ENCODE measurements around the gene FAR1. TPM values are rescaled to one million over a fixed set of nuclear protein-coding genes. Genes with fewer than 3 reads are reported as not detected.
A peak's percentile ranks its signal among the peaks of the same experiment; 100 is the strongest.

FAR1 gene
- total and polyA plus RNA-seq, 2 of the 4 experiments (the other 2 are of a cell fraction), result 35.3 to 119 TPM

DNA sequence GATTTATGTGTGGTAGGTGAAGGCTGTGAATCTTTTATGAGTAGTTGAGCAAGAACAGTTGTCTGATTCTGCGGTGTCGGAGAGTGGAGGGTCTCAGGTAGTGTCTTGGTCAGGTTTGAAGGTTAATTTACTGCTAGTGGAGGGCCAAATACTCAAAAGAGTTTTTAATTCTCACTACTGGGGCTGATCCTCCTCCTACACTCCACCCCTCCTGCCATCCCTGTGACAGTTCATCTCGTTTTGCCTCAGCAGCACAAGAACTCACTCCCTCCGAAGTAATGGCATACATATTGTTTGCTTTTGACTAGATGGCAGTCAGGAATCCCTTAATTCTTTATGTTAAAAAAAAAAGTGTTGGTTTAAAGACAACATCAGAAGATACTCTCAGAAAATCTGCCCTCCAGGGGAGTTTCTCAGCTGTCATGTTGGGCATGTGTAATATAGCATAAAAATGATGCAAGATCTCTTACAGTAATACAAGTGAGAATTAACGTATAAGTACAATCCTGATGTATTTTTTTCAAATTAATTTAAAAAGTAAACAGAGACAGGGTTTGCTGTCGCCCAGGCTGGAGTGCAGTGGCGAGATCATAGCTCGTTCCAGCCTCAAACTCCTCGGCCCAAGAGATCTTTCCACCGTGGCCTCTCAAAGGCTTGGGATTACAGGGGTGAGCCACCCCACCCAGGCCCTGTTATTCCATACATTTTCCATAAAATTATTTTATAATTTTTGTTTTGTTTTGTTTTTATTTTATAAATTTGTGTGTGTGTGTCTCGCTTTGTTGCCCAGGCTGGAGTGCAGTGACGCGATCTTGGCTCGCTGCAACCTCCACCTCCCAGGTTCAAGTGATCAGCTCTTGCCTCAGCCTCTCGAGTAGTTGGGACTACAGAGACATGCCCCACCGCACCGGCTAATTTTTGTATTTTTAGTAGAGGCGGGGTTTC is 1.3 kb downstream of the FAR1 start:
- Histone ChIP-seq H4K5ac (ENCODE audit: low read depth, low read length) (no peak overlapping the region), H2BK5ac (ENCODE audit: low read depth, low read length, poor library complexity, severe bottlenecking) (no peak overlapping the region), H3K23ac (ENCODE audit: low read depth, low read length) (peak overlapping the region; percentile 65), H3K27ac (ENCODE audit: insufficient read depth, low read length) (peak overlapping the region; percentile 52), H2BK120ac (ENCODE audit: low read depth, low read length) (no peak overlapping the region), H2BK20ac (ENCODE audit: low read depth, low read length) (no peak overlapping the region), H2BK15ac (ENCODE audit: low read depth, low read length) (no peak overlapping the region), H4K20me1 (ENCODE audit: insufficient read depth, low read length) (peaks cover 24% of the 10 kb centered on the region; the same call in 1 of the 2 replicates), H3K56ac (ENCODE audit: extremely low read depth, insufficient read depth, low read length) (peak overlapping the region; percentile 25), H2AK5ac (ENCODE audit: low read depth, low read length) (no peak overlapping the region; the same call in 1 of the 2 replicates), H3K9me3 (ENCODE audit: control insufficient read depth, insufficient read depth, low read length) (no peaks in the 10 kb centered on the region), H4K91ac (ENCODE audit: insufficient read depth, low read depth, low read length) (no peak overlapping the region), H3K4me3 (ENCODE audit: insufficient read depth, low read depth, low read length) (peak overlapping the region; percentile 59), H3K14ac (replicated peaks; ENCODE audit: low read depth, low read length) (peak overlapping the region; percentile 50), H3K9ac (ENCODE audit: low read depth, low read length) (peak overlapping the region; percentile 85), H3K79me1 (ENCODE audit: low read depth in 1 of 2, low read length in 2 of 2) (peaks cover 6 to 26% of the 10 kb centered on the region in 2 experiments; a peak in 2 of 4 replicates), H3K4me1 (ENCODE audit: control insufficient read depth, insufficient read depth, low read length) (no peaks in the 10 kb centered on the region), H3K18ac (ENCODE audit: low read depth, low read length) (no peak overlapping the region), H3K36me3 (ENCODE audit: control insufficient read depth, insufficient read depth, low read length) (no peaks in the 10 kb centered on the region), H3K27me3 (ENCODE audit: control insufficient read depth, insufficient read depth, low read length) (no peaks in the 10 kb centered on the region), H4K8ac (ENCODE audit: low read depth in 2 of 2, low read length in 2 of 2) (no peak overlapping the region), H2AFZ (replicated peaks; ENCODE audit: low read length, poor library complexity) (peak overlapping the region; percentile 96), H3K4ac (ENCODE audit: low read depth, low read length) (peak overlapping the region; percentile 62), H3K4me2 (ENCODE audit: low read depth, low read length) (peak overlapping the region; percentile 93), H3K9me1 (ENCODE audit: insufficient read depth, low read length) (0 out of 2 replicates have a peak, but pooled peaks cover 2% of the 10 kb centered on the region), H2AK9ac (replicated peaks; ENCODE audit: low read depth, low read length, poor library complexity) (peak overlapping the region; percentile 84)
- ChIA-PET POLR2A (ENCODE audit: unreplicated experiment) (no interaction called here), CTCF (interaction anchor here (0.6 kb wide), 1 partner anchor 197 kb away, joined by 4 read pairs; no protein-coding TSS in a partner anchor)
- TF ChIP-seq CEBPB (IDR thresholded peaks at IDR 0.05; ENCODE audit: low read depth, low read length), result peak; percentile 76
- no peak for TF ChIP-seq RCOR1 (IDR thresholded peaks at IDR 0.05; ENCODE audit: insufficient replicate concordance, low read length)
- TF ChIP-seq ELK1 (IDR thresholded peaks at IDR 0.05; ENCODE audit: borderline replicate concordance, low read depth, low read length), result no peak
- in situ Hi-C loops (cut with MboI; ENCODE audit: low sequenced_read_pairs), result no loop called here
- BruUV-seq (replicated peaks), result no TSS peak
- WGBS, 2 experiments (ENCODE audit: extremely low coverage in 2 of 2, insufficient read length in 1 of 2), result 94% methylated on average over 3 of the region's 18 CpGs; no CpG with 5 or more reads in 1 of the 2 experiments
- no peak for ATAC-seq (ENCODE audit: low read depth)
- no peak for DNase-seq
- intact Hi-C loops (cut with micrococcal nuclease), result no loop called here
- dilution Hi-C loops (cut with HindIII; ENCODE audit: low sequenced_read_pairs, unreplicated experiment), result no loop called here
